HG03575 (cell line): ENCODE measurements around the gene BTRC.

Experiments used
- ATAC-seq: cut with Tn5 transposase; IDR thresholded peaks from one replicate; pipeline ENCODE4 v1.9.1; 2021; ENCODE audit not compliant: unreplicated experiment, insufficient number of reproducible peaks, low FRiP score; ENCODE audit errors: extremely low read depth

BTRC gene

GRCh38 chr10:101428036-101428435, 74.1 kb downstream of the BTRC start:
- no peak for ATAC-seq

DNA sequence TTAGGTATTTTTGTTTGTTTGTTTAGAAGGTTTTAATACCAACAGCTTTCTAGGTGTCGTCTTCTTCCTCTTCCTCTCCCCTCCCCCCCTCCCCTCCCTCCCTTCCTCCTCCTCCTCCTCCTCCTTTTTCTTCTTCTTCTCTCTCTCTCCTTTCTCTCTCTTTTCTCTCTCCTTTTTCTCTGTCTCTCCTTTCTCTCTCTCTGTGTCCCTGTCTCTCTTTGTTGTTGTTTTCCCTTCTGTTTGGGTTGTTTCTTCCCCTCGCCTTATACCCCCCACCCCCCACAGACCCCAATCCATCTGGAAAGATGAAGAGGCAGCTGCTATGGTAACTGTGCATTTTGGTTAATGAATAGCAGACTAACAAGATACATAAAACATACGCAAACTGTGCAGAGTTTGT, 75.5 kb downstream of the BTRC start:
- ATAC-seq = no peak

DNA sequence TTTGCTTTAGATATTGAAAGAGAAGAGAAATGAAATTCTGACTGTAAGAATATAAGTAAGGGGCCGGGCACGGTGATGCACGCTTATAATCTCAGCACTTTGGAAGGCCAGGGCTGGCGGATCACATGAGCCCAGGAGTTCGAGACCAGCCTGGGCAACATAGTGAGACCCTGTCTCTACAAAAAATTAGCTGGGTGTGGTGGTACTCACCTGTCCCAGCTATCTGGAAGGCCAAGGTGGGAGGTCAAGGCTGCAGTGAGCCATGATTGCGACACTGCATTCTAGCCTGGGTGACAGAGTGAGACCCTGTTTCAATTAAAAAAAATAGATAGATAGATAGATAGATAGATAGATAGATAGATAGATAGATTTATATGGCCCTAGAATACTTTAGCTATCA, 82.3 kb downstream of the BTRC start:
- no peak for ATAC-seq

GRCh38 chr10:101438881-101439391, 85.0 kb downstream of the BTRC start:
- ATAC-seq = no peak

- ATAC-seq = no peak
Measured at GRCh38 chr10:101441541-101442455, 87.8 kb downstream of the BTRC start.

GRCh38 chr10:101442456-101442800, 88.5 kb downstream of the BTRC start:
- ATAC-seq = no peak

- no peak for ATAC-seq
Measured at GRCh38 chr10:101444058-101444898, 90.3 kb downstream of the BTRC start.

DNA sequence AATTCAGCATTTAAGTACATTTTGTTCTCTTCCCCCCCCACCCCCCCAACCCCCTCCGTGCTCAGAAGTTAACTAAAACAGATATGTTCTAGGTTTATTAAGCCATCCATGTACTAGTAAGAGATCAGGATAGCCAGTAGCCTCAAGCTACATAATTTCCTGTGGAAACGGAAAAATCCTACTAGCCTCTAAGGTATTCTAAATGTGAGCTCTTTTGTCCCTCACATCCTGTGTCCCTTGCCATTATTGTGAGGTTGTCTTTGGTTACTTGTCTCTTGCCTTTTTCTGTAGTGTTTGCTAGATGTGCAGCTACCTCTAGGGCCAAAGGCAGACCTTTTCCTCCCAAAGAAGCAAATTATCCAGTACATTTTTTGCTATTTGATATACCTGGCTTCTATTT, 92.1 kb downstream of the BTRC start:
- no peak for ATAC-seq

- no peak for ATAC-seq
Measured at GRCh38 chr10:101446947-101447346, 93.0 kb downstream of the BTRC start.

DNA sequence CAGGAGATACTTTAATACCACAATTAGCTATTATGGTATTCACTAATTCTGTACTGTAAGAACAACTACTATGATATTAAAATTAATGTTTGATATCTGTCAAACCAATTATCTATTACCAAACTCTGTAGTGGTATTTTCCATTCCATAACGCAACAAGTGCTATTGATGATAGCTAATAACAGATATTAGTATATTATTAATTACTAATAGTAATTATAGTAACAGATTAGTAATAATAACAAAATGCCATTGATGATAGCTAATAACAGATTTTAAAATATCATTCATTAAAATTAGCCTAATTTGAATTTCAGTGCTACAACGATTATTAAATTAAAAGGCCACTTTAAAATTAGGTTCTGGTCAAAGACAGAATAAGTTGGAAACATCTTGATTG, 93.5 kb downstream of the BTRC start:
- ATAC-seq = no peak

- no peak for ATAC-seq
Measured at GRCh38 chr10:101450277-101451080, 96.5 kb downstream of the BTRC start.

GRCh38 chr10:101451261-101451660, 97.3 kb downstream of the BTRC start:
- no peak for ATAC-seq

GRCh38 chr10:101451667-101452069, 97.7 kb downstream of the BTRC start:
- ATAC-seq = no peak

DNA sequence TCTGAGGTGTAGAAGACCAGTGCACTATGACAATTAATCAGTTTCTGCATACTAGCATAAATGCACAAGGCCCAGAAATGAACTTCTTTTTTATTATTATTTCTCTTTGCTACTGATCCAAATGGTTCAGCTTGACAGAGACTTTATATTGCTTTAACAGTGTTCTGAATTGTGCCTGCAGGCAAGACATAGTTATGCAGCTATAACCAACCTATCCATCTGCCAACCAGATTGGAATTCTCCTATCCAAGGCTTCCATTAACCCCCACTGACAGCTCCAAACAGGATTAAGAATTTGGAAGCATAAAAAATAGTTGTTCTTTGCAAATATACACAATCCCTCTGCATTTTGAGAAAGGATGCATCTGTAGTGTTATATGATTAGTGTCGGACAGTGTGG, 98.2 kb downstream of the BTRC start:
- no peak for ATAC-seq

GRCh38 chr10:101452593-101452992, 98.6 kb downstream of the BTRC start:
- ATAC-seq = no peak

- ATAC-seq = no peak
Measured at GRCh38 chr10:101453318-101453717, 99.4 kb downstream of the BTRC start.

DNA sequence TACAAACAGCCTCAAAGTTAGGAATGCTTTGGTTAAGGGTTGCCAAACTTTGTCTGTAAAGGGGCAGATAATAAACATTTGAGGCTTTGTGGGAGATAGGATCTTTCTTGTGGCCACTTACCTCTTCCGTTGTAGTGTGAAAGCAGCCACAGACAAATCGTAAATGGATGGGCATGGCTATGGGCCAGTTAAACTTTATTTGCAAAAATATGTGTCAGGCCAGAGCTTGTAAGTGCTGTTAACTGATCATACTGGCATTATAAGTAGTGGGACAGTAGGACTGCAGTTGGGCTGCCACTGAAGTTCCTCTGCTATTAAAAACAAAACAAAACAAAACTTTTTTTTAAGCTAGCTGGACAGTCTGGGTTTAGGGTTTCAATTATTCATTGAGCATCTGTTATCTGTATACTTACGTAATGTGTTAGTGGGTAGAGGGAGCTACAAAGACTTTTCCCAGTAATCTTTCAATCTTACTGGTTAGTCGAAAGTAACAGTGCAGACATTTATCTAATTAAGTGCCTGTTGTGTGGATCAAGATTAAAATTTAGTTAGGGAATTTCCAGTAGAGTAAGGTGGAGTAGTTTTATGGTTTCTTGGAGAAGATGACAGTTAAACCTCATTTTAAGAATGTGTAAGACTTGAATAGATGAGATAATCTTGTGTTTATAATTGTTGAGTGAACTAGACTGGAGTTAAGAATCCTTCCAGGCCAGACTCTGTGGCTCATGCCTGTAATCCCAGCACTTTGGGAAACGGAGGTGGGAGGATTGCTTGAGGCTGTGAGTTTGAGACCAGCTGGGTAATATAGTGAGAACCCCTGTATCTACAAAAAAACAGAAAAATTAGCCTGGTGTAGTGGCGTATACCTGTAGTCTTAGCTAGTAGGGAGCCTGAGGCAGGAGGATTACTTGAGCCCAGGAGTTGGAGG, 100.1 kb downstream of the BTRC start:
- no peak for ATAC-seq

DNA sequence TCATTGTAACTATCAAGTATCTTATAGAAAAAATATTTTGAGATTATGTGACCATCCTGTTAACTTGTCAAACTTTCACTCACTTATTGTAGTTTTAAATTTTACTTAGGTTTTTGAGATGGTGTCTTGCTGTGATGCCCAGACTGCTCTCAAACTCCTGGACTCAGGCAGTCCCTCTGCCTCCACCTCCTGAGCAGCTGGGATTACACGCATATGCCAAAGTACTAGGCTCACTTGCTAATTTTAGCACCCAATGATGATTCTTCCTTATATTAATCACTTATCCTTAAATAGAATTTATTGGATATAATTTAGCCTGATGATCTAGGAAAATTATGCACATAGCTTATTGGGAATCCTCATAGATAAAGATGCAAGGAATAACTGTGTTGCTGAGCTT, 104.9 kb downstream of the BTRC start:
- no peak for ATAC-seq
